AG10803 (cell line): ENCODE data around the gene ADCY1.

Source experiments
- DNase-seq: peaks from one replicate; pipeline ENCODE4 v3.0.0; 2010; ENCODE audit warnings: low read depth
- H3K4me3 ChIP-seq: 2 replicates; pipeline ENCODE4 v1.5.1; 2011; ENCODE audit warnings: mild to moderate bottlenecking, low read length, control low read depth
- TF ChIP-seq, protein P1 (sequence below): conservative IDR thresholded peaks from 2 replicates; pipeline ENCODE4 v1.5.1; 2011; ENCODE audit warnings: mild to moderate bottlenecking, low read length, control low read depth, inconsistent platforms

Gene ADCY1

GRCh38 chr7:45576249-45576929 is 2.2 kb downstream of the ADCY1 start:
- no peak overlapping the region for H3K4me3 ChIP-seq
- no peak for DNase-seq
- TF ChIP-seq, protein P1, sequence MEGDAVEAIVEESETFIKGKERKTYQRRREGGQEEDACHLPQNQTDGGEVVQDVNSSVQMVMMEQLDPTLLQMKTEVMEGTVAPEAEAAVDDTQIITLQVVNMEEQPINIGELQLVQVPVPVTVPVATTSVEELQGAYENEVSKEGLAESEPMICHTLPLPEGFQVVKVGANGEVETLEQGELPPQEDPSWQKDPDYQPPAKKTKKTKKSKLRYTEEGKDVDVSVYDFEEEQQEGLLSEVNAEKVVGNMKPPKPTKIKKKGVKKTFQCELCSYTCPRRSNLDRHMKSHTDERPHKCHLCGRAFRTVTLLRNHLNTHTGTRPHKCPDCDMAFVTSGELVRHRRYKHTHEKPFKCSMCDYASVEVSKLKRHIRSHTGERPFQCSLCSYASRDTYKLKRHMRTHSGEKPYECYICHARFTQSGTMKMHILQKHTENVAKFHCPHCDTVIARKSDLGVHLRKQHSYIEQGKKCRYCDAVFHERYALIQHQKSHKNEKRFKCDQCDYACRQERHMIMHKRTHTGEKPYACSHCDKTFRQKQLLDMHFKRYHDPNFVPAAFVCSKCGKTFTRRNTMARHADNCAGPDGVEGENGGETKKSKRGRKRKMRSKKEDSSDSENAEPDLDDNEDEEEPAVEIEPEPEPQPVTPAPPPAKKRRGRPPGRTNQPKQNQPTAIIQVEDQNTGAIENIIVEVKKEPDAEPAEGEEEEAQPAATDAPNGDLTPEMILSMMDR, result no peak

GRCh38 chr7:45578022-45578421 is 3.9 kb downstream of the ADCY1 start:
- no peak for DNase-seq
- H3K4me3 ChIP-seq, result no peak overlapping the region
- TF ChIP-seq, protein P1, result no peak

DNA sequence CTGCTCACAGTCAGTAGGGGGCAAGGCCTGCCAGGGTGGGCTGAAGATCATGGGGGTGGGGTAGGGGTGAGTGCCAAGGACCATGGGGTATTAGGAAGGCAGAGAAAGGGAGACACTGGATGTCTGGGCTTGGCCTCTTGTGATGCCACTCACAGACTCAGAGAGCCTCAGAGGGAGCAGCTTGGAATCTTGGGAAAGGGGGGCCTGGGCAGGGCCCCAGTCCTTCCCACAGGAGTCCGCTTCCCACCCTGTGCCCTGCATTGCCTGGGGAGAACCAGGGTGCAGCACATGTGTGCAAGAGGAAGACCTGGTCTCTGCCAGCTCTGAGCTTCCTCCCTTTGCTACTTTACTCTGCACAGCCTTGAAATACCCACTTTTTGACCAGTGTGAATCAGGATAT is 4.3 kb downstream of the ADCY1 start:
- no peak for DNase-seq
- H3K4me3 ChIP-seq, result no peak overlapping the region
- TF ChIP-seq, protein P1, result no peak

GRCh38 chr7:45579391-45579801 is 5.2 kb downstream of the ADCY1 start:
- no peak for DNase-seq
- TF ChIP-seq, protein P1, result no peak
- H3K4me3 ChIP-seq, result no peak overlapping the region

DNA sequence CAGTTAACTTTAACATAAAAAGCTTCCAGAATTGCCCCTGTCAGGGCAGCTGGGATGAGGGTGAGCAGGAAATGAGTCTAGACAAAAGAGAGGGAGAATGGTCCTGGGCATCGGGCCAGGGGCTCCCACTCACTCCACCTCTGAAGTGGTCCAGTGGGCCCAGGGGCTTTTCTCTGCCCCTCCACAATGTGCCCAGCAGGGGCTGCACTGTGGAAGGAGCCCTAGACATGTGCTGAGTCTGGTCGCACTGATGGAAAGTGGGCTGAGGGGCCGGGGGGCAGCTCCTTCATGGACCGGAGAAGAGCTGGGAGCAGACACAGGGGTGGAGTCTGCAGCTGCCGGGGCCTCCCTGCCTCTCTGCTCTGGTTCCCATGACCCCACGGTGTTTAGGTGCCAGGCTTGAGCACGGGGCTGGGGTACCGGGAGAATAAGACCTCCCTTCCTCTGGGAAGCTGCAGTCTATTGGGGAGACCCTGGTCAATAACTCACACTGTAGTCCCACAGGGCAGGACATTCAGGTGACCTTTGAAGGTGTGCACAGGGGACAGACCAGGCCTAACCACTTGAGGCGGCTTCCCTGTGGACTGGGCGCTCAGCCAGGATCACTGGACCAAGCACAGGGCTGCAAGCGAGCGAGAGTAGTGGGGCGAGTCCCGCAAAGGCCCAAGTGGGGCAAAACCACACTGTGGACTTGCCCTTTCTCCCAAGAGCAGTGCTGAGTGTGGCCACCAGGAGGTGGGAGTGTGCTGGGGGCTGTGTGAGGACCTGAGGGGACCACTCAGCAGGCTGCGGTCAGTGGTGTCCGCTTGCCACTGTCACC is 6.1 kb downstream of the ADCY1 start:
- TF ChIP-seq, protein P1, result peak; percentile 44
- DNase-seq, result no peak
- H3K4me3 ChIP-seq, result no peak overlapping the region

- TF ChIP-seq, protein P1, result no peak
- no peak for DNase-seq
Measured at GRCh38 chr7:45581271-45581780, 7.2 kb downstream of the ADCY1 start.

More at GRCh38 chr7:45581271-45581780, 7.2 kb downstream of the ADCY1 start:
- H3K4me3 ChIP-seq, result no peak overlapping the region
